ENCODE data around the gene KRTAP10-12. TPM values are rescaled to one million over a fixed set of nuclear protein-coding genes. Genes with fewer than 3 reads are reported as not detected.

The KRTAP10-12 gene
- total RNA-seq, 2 experiments from 2014 or later = not detected

DNA sequence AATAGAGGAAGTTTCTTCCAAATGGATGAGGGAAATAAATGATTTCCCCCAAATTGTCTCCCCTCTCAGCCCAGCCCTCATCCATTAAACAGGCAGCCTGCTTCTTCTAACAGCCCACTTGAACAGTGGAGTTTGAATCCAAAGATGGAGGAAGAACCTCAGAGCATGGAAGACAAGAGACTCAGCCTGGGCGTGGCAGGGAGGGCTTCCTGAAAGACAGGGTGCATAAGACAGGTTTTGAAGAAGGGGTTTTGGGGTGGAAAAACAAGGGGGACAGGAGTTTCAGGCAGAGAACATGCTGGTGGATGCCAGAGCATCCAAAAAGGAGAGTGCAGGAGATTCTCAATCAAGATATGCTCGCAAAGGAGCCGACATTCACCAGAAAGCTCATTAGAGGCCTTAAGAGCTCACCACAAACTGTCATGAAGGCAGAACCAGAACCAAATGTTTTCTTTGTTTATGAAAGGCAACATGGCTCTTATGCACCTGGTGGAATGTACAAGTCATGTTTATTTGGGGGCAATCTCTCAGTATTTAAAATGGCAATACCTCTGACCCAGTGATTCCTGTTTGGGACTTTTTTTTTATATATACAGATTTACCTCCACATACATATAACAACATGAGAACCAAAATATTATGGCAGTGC is 40.9 kb downstream of the KRTAP10-12 start:
- intact Hi-C loops (cut with micrococcal nuclease) = no loop called here
- Mint-ChIP-seq H3K27ac (no peak overlapping the region), H3K4me1 (ENCODE audit: low read depth) (peaks cover 4% of the 10 kb centered on the region), H3K9me3 (peaks cover 5% of the 10 kb centered on the region), H3K4me3 (no peak overlapping the region), H3K36me3 (ENCODE audit: low read depth) (no peaks in the 10 kb centered on the region), H3K27me3 (no peaks in the 10 kb centered on the region)
- ChIA-PET POLR2A (no interaction called here), CTCF (interaction anchor here (0.6 to 1.0 kb wide), 4 partner anchors 55 to 227 kb away, joined by 3 to 4 read pairs (median 3); no protein-coding TSS in a partner anchor)
- DNase-seq (no peak), ATAC-seq (no peak)
- TF ChIP-seq, protein P1, sequence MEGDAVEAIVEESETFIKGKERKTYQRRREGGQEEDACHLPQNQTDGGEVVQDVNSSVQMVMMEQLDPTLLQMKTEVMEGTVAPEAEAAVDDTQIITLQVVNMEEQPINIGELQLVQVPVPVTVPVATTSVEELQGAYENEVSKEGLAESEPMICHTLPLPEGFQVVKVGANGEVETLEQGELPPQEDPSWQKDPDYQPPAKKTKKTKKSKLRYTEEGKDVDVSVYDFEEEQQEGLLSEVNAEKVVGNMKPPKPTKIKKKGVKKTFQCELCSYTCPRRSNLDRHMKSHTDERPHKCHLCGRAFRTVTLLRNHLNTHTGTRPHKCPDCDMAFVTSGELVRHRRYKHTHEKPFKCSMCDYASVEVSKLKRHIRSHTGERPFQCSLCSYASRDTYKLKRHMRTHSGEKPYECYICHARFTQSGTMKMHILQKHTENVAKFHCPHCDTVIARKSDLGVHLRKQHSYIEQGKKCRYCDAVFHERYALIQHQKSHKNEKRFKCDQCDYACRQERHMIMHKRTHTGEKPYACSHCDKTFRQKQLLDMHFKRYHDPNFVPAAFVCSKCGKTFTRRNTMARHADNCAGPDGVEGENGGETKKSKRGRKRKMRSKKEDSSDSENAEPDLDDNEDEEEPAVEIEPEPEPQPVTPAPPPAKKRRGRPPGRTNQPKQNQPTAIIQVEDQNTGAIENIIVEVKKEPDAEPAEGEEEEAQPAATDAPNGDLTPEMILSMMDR (IDR thresholded peaks at IDR 0.05) = no peak

DNA sequence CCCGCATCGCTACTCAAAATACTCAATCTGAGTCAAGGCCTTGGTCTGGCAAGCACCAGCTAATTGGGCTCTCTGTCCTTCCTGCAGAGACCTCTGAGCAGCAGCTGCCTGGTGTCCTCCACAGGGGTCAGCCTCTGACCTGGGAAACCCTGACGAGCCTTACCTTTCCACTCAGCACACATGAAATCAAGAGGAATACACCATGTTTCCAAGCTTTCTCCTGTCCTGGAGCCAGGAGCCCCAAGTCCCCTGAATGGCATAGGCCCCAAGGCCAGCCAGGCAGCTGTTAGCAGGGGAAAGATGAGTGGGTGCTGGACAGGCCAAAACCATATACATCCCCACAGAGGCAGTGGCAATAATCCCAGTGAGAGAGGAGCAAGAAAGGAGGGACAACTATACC is 41.6 kb downstream of the KRTAP10-12 start:
- H3K36me3 Mint-ChIP-seq (ENCODE audit: low read depth) = no peaks in the 10 kb centered on the region
- no peak overlapping the region for H3K27ac Mint-ChIP-seq
- ATAC-seq (no peak), DNase-seq (no peak)
- intact Hi-C loops (cut with micrococcal nuclease) = no loop called here
- TF ChIP-seq, protein P1 (IDR thresholded peaks at IDR 0.05) = no peak
- POLR2A ChIA-PET = interaction anchor here (0.8 kb wide), 1 partner anchor 214 kb away, joined by 3 read pairs; no protein-coding TSS in a partner anchor
- CTCF ChIA-PET = interaction anchor here (1.0 kb wide), 1 partner anchor 228 kb away, joined by 4 read pairs; no protein-coding TSS in a partner anchor
- peaks cover 4% of the 10 kb centered on the region for H3K4me1 Mint-ChIP-seq (ENCODE audit: low read depth)
- peaks cover 5% of the 10 kb centered on the region for H3K9me3 Mint-ChIP-seq
- H3K4me3 Mint-ChIP-seq = no peak overlapping the region
- H3K27me3 Mint-ChIP-seq = no peaks in the 10 kb centered on the region

DNA sequence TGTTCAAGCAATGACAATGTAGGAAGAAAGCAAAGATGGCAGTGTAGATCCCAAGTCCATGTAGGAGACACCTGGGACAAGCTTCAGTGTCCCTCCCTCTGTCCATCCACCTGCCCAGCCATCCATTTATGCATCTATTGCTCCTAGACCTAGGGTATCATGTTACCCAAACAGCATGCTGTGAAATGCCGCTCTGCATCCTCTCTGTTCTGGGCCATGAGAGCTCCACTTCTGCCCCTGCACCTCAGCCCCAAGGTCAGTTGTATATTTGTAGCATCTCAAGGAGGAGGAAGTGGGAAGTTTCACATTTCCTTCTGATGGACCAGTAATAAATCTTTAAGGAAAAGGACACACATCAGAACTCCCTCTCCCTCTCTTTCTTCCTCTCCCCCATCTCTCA is 42.3 kb downstream of the KRTAP10-12 start:
- peaks cover 5% of the 10 kb centered on the region for H3K9me3 Mint-ChIP-seq
- H3K36me3 Mint-ChIP-seq (ENCODE audit: low read depth) = no peaks in the 10 kb centered on the region
- DNase-seq = no peak
- H3K27ac Mint-ChIP-seq = no peak overlapping the region
- TF ChIP-seq, protein P1 (IDR thresholded peaks at IDR 0.05) = no peak
- peaks cover 4% of the 10 kb centered on the region for H3K4me1 Mint-ChIP-seq (ENCODE audit: low read depth)
- intact Hi-C loops (cut with micrococcal nuclease) = no loop called here
- CTCF ChIA-PET = interaction anchor here (1.8 kb wide), 1 partner anchor 229 kb away, joined by 10 read pairs; no protein-coding TSS in a partner anchor
- POLR2A ChIA-PET = interaction anchor here (0.8 kb wide), 1 partner anchor 215 kb away, joined by 3 read pairs; no protein-coding TSS in a partner anchor
- H3K4me3 Mint-ChIP-seq = no peak overlapping the region
- H3K27me3 Mint-ChIP-seq = no peaks in the 10 kb centered on the region
- no peak for ATAC-seq

DNA sequence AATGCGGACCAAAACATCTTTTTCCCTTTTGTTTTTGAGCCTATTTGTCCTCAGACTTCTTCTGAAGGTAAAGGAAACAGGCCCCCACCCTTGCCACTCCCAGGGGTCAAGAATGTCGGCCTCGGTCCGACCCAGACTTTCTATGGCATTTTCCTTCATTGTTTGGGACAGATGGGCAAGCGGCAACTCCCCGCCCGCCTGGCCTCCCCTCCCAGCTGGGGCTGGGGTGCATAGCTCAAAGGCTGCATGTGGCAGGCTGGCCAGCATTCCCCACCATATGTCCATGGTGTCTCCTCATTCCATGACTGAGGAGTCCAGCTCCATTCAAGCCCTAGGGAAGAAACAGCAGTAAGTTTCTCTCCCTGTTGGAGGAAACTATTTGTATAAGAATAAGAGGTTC is 43.8 kb downstream of the KRTAP10-12 start:
- no peaks in the 10 kb centered on the region for H3K36me3 Mint-ChIP-seq (ENCODE audit: low read depth)
- peaks cover 4% of the 10 kb centered on the region for H3K4me1 Mint-ChIP-seq (ENCODE audit: low read depth)
- ATAC-seq = no peak
- peaks cover 5% of the 10 kb centered on the region for H3K9me3 Mint-ChIP-seq
- TF ChIP-seq, protein P1 (IDR thresholded peaks at IDR 0.05) = no peak
- ChIA-PET CTCF (interaction anchor here (1.8 kb wide), 1 partner anchor 230 kb away, joined by 10 read pairs; no protein-coding TSS in a partner anchor), POLR2A (no interaction called here)
- intact Hi-C loops (cut with micrococcal nuclease) = loop anchor here (10.0 kb wide), 1 partner anchor 226 kb away; no protein-coding TSS in a partner anchor
- DNase-seq = no peak
- no peak overlapping the region for H3K27ac Mint-ChIP-seq
- H3K4me3 Mint-ChIP-seq = no peak overlapping the region
- no peaks in the 10 kb centered on the region for H3K27me3 Mint-ChIP-seq

DNA sequence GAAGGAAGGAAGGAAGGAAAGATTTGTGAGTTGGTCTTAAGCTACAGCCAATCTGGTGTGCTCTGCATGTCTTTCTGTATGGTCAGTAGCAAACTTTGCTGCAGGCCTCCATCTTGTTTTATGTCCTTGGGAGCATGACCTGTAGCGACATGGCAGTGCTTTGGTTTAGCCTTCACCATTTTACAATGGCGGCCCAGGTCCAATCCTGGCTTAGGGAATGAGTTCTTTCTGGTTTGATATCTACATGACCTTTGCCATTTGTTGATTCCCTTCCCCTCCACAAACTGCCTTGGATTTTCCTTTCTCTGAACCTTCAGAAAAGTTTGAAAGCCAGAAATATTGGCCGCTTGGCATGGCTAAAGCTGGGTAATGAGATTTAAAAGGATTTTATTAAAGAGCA is 44.9 kb downstream of the KRTAP10-12 start:
- no peak overlapping the region for H3K4me3 Mint-ChIP-seq
- ChIA-PET CTCF (interaction anchor here (0.7 to 2.9 kb wide), 24 partner anchors 8 to 241 kb away, joined by 3 to 31 read pairs (median 4); partner anchors contain the start of genes KRTAP10-11 and TSPEAR), POLR2A (no interaction called here)
- DNase-seq (no peak), ATAC-seq (no peak)
- H3K36me3 Mint-ChIP-seq (ENCODE audit: low read depth) = no peaks in the 10 kb centered on the region
- no peak overlapping the region for H3K27ac Mint-ChIP-seq
- peaks cover 4% of the 10 kb centered on the region for H3K4me1 Mint-ChIP-seq (ENCODE audit: low read depth)
- intact Hi-C loops (cut with micrococcal nuclease) = loop anchor here (10.0 kb wide), 1 partner anchor 227 kb away; no protein-coding TSS in a partner anchor
- H3K9me3 Mint-ChIP-seq = peaks cover 5% of the 10 kb centered on the region
- H3K27me3 Mint-ChIP-seq = no peaks in the 10 kb centered on the region
- TF ChIP-seq, protein P1 (IDR thresholded peaks at IDR 0.05) = no peak

All from activated CD8-positive, alpha-beta T cell treated with anti-CD3 and anti-CD28 coated beads for 36 hours (primary cell).